Measurements from ENCODE around the gene EIF4G1. TPM values are rescaled to one million over a fixed set of nuclear protein-coding genes. Genes with fewer than 3 reads are reported as not detected.

Gene EIF4G1
- polyA plus RNA-seq, 3 donors: 13.9 to 119 (median 24.2) TPM

- H3K9me3 ChIP-seq (replicated peaks in 1 of 2; ENCODE audit: control insufficient read depth in 1 of 2, insufficient read depth in 1 of 2, low read length in 2 of 2): no peaks in the 10 kb centered on the region
- DNase-seq: no peak
- no peaks in the 10 kb centered on the region for H3K79me2 ChIP-seq (ENCODE audit: insufficient read depth, low read length)
- H3K4me1 Mint-ChIP-seq: no peaks in the 10 kb centered on the region
- H3K27me3 Mint-ChIP-seq (ENCODE audit: low read depth in 3 of 3): peaks cover 0 to 6% (median 3%) of the 10 kb centered on the region in 3 donors
- H3K4me2 ChIP-seq (replicated peaks; ENCODE audit: extremely low read depth, low read length, poor library complexity, severe bottlenecking): no peak overlapping the region
- no peaks in the 10 kb centered on the region for H3K4me1 ChIP-seq (ENCODE audit: control insufficient read depth in 1 of 2, insufficient read depth in 2 of 2, low read length in 2 of 2)
- H3K27ac Mint-ChIP-seq: peak overlapping the region in 1 of 7 donors; percentile 54
- H3K4me3 ChIP-seq (replicated peaks in 1 of 3; ENCODE audit: low read depth in 2 of 3, low read length in 3 of 3): no peak overlapping the region
- H3K27me3 ChIP-seq (ENCODE audit: control insufficient read depth in 2 of 2, insufficient read depth in 2 of 2, low read length in 2 of 2): no peaks in the 10 kb centered on the region
- H3K4me3 Mint-ChIP-seq: no peak overlapping the region
- no peaks in the 10 kb centered on the region for H3K36me3 ChIP-seq (replicated peaks in 1 of 2; ENCODE audit: control insufficient read depth in 1 of 2, insufficient read depth in 2 of 2, low read length in 2 of 2)
- H4K20me1 ChIP-seq (ENCODE audit: insufficient read depth, low read length): no peaks in the 10 kb centered on the region
- H3K9ac ChIP-seq (ENCODE audit: insufficient read depth, low read length, poor library complexity, severe bottlenecking): no peak overlapping the region
- no peak overlapping the region for H2AFZ ChIP-seq (ENCODE audit: insufficient read depth, low read depth, low read length, poor library complexity, severe bottlenecking)
- no peak for TF ChIP-seq CTCF (IDR thresholded peaks at IDR 0.05)
- 96% methylated on average over 13 of the region's 15 CpGs for WGBS (ENCODE audit: insufficient coverage)
- no peaks in the 10 kb centered on the region for H3K36me3 Mint-ChIP-seq
- peaks cover 0 to 1% (median 0%) of the 10 kb centered on the region in 7 donors for H3K9me3 Mint-ChIP-seq
- H3K27ac ChIP-seq (ENCODE audit: low read depth in 1 of 2, low read length in 2 of 2): no peak overlapping the region
- intact Hi-C loops (cut with micrococcal nuclease): no loop called here
Observed at GRCh38 chr3:184352149-184352785, 37.9 kb downstream of the EIF4G1 start.

GRCh38 chr3:184352897-184353545, 38.6 kb downstream of the EIF4G1 start:
- Mint-ChIP-seq H3K27me3 (ENCODE audit: low read depth in 3 of 3) (peaks cover 0 to 6% (median 3%) of the 10 kb centered on the region in 3 donors), H3K4me3 (no peak overlapping the region), H3K9me3 (peaks cover 0 to 1% (median 0%) of the 10 kb centered on the region in 7 donors), H3K36me3 (no peaks in the 10 kb centered on the region), H3K4me1 (no peaks in the 10 kb centered on the region), H3K27ac (no peak overlapping the region)
- no peak for DNase-seq
- 97% methylated on average over 5 of the region's 11 CpGs for WGBS (ENCODE audit: insufficient coverage)
- Histone ChIP-seq H2AFZ (ENCODE audit: insufficient read depth, low read depth, low read length, poor library complexity, severe bottlenecking) (no peak overlapping the region), H3K4me1 (ENCODE audit: control insufficient read depth in 1 of 2, insufficient read depth in 2 of 2, low read length in 2 of 2) (no peaks in the 10 kb centered on the region), H3K9me3 (replicated peaks in 1 of 2; ENCODE audit: control insufficient read depth in 1 of 2, insufficient read depth in 1 of 2, low read length in 2 of 2) (no peaks in the 10 kb centered on the region), H3K4me3 (replicated peaks in 1 of 3; ENCODE audit: low read depth in 2 of 3, low read length in 3 of 3) (no peak overlapping the region), H3K27me3 (ENCODE audit: control insufficient read depth in 2 of 2, insufficient read depth in 2 of 2, low read length in 2 of 2) (no peaks in the 10 kb centered on the region), H3K27ac (ENCODE audit: low read depth in 1 of 2, low read length in 2 of 2) (no peak overlapping the region), H4K20me1 (ENCODE audit: insufficient read depth, low read length) (no peaks in the 10 kb centered on the region), H3K36me3 (replicated peaks in 1 of 2; ENCODE audit: control insufficient read depth in 1 of 2, insufficient read depth in 2 of 2, low read length in 2 of 2) (no peaks in the 10 kb centered on the region), H3K4me2 (replicated peaks; ENCODE audit: extremely low read depth, low read length, poor library complexity, severe bottlenecking) (no peak overlapping the region), H3K9ac (ENCODE audit: insufficient read depth, low read length, poor library complexity, severe bottlenecking) (no peak overlapping the region), H3K79me2 (ENCODE audit: insufficient read depth, low read length) (no peaks in the 10 kb centered on the region)
- intact Hi-C loops (cut with micrococcal nuclease): no loop called here
- no peak for TF ChIP-seq CTCF (IDR thresholded peaks at IDR 0.05)

Data from CD14-positive monocyte (primary cell).